Germinal center (tissue), 1 donor: ENCODE measurements around the gene GPC3.
"Not testable (repeated sequence)": the region's sequence is repeated elsewhere in the genome, so short reads cannot be mapped to it uniquely, and the experiment has no call there.

Experiments
- DNase-seq: peaks from one replicate; pipeline ENCODE4 v3.0.0; 2012; ENCODE audit warnings: mixed read lengths, low spot score

The GPC3 gene

GRCh38 chrX:133995759-133996158 lies 10.4 kb upstream of the GPC3 start:
- no peak for DNase-seq

GRCh38 chrX:133994576-133994975 lies 9.2 kb upstream of the GPC3 start:
- no peak for DNase-seq

- DNase-seq = no peak
Observed at GRCh38 chrX:133992882-133993281, 7.5 kb upstream of the GPC3 start.

- DNase-seq = no peak
Observed at GRCh38 chrX:133991814-133992213, 6.4 kb upstream of the GPC3 start.

GRCh38 chrX:133991057-133991456 lies 5.7 kb upstream of the GPC3 start:
- DNase-seq = not testable (repeated sequence)

GRCh38 chrX:133989993-133990392 lies 4.6 kb upstream of the GPC3 start:
- DNase-seq = no peak

- no peak for DNase-seq
Observed at GRCh38 chrX:133989490-133989889, 4.1 kb upstream of the GPC3 start.

GRCh38 chrX:133988010-133988409 lies 2.6 kb upstream of the GPC3 start:
- DNase-seq = no peak

GRCh38 chrX:133987188-133987587 lies 1.8 kb upstream of the GPC3 start:
- no peak for DNase-seq

- DNase-seq = no peak
Observed at GRCh38 chrX:133985967-133986683, 731 bp upstream of the GPC3 start.

GRCh38 chrX:133984857-133985163 lies 584 bp downstream of the GPC3 start:
- no peak for DNase-seq

- DNase-seq = no peak
Observed at GRCh38 chrX:133983974-133984845, 1.2 kb downstream of the GPC3 start.

GRCh38 chrX:133983256-133983973 lies 2.0 kb downstream of the GPC3 start:
- DNase-seq = no peak

GRCh38 chrX:133981924-133982323 lies 3.5 kb downstream of the GPC3 start:
- no peak for DNase-seq

- DNase-seq = no peak
Observed at GRCh38 chrX:133980832-133981588, 4.4 kb downstream of the GPC3 start.

GRCh38 chrX:133980406-133980805 lies 5.0 kb downstream of the GPC3 start:
- DNase-seq = no peak

- no peak for DNase-seq
Observed at GRCh38 chrX:133979641-133980230, 5.7 kb downstream of the GPC3 start.

- DNase-seq = no peak
Observed at GRCh38 chrX:133973704-133974103, 11.7 kb downstream of the GPC3 start.

GRCh38 chrX:133972916-133973315 lies 12.5 kb downstream of the GPC3 start:
- no peak for DNase-seq

- no peak for DNase-seq
Observed at GRCh38 chrX:133971586-133971985, 13.8 kb downstream of the GPC3 start.

GRCh38 chrX:133970076-133970475 lies 15.3 kb downstream of the GPC3 start:
- DNase-seq = no peak

GRCh38 chrX:133969191-133969590 lies 16.2 kb downstream of the GPC3 start:
- DNase-seq = no peak
